CD4-positive, alpha-beta T cell treated with Interleukin-6 at 100 ng/mL for 8 hours (primary cell): Measurements from ENCODE around the gene PDK2.
A peak's percentile ranks its signal among the peaks of the same experiment; 100 is the strongest.

Experiments
- DNase-seq: peaks from one replicate; pipeline ENCODE4 v3.0.0-alpha.2; 2020; ENCODE audit warnings: mixed read lengths, low spot score

The PDK2 gene

DNA sequence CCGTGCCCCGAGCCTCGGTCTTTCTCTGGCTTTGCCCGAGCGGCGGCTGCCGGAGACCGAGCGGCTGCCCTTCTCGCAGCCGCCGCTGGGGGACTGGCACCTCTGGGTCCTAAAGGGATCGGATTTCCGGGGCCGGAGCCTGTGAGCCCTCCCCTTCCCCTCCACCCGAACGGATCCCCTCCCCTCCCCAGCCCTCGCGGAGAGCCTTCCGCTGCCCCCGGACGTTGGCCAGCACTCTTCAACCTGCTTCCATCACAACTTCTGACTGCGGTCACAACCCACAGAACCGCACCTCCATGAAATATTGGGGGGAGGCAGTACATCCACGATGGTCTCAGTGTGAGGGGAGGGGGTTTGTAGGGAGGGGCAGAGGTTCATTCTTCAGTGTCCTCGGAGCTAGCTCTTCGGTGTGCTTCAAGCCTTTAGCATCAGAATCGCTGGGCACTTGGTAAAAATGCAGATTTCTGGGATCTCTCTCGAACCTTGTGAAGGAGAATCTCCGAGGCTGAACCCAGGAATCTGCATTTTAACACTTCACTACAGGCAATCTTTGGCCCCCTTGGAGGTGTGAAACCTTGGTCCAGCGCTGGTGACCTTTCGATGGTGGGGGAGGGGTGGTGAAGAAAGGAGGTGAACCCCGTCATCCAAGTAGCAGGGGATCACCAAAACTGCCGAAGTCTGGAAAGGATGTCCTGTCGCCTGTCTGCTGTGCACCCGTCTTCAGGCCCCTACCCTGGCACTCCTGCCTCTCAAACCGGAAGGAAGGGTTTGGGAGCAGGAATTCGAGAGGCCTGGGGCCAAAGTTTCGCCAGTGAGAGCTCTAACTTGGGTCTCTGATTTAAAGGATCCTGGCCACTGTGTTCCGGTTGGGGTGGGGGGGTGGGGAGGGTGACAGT lies 56.1 kb downstream of the PDK2 start:
- peak; percentile 87 for DNase-seq

DNA sequence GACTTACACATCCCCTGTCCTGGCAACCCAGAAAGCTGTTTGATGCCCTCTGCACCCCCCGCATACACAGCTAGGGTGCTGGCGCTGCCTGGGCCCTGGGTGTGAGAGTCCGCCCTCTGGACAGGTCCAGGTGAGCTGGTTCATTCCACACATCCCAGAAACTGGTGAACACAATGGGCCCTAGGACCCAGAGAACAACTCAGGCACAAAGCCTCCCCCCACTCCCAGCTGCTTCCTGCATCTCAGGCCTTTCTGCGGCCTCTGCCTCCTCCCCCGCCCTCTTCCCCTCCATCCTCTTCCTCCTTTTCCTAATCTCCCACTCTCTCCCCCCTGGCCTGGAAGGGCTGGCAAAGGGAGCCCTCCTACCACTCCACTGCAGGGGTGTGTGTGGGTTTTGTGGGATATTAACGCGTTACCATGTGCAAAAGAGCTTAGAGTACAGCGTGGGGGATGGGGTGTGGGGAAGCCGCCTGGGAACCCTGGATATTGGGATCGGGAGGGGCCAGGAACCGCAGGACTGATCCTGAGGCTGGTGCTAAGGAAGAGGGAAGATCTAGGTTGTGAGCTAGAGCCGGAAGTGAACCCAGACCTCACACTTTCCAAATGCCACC lies 56.9 kb downstream of the PDK2 start:
- peak; percentile 53 for DNase-seq

DNA sequence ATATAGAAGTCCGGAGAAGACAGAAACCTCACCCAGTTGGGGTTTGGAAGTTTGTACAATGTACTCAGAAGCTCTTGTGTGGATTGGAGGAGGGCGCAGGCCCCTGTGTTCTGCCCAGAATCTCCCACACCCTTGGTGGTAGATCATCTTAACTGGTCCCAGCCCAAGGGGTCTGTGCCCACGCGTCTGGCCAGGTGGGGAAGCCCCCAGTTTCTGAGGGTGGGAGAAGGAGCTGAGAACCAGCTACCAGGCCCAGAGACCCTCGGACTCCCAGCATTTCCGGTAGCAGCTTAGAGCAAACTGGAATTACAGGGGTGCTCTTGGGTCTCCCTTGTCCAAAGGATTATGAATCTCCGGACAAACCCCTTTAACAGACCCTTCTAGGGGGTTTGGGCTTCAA lies 57.6 kb downstream of the PDK2 start:
- DNase-seq = no peak

DNA sequence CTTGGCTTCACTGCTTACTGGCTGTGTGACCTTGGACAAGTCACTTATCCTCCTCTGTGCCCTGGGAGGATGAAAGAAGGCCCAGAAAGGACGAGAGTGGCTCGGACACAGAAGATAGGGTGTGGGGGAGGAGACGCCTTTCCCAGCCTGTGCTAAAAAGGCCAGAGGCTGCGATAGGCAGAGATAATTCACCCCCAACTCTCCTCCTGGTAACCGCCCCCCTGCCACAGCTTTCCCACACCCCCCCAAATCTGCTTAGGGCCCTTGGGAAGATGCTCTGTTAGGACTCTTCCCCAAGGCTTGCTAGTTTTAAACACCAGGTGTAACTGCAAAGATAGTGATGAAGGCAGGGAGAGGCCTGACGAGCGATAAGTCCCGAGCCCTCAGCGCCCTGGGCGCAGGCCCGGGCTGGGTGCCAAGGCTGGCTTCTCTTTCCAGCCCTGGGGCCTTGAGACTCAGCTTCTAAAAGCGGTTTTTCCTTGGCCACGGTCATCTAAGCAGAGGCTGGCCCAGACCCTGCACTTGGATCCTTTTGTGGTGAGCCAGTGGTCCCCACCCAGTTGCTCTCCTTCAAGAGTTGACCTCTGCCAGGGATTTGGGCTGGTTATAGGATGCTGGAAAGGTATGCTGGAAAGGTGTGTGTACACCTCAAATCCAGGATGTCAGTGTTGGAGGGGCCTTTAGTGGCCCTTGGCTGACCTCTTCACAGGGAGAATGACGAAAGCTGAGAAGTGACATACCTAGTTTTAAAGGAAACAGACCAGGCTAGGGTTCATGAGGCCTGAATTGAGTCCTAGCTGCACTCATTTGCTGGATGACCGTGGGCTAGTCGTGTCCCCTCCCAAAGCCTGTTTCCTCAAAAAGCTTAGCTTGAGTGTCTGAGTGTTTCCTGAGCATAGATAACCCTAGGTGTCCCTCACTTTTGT lies 58.8 kb downstream of the PDK2 start:
- DNase-seq = no peak

DNA sequence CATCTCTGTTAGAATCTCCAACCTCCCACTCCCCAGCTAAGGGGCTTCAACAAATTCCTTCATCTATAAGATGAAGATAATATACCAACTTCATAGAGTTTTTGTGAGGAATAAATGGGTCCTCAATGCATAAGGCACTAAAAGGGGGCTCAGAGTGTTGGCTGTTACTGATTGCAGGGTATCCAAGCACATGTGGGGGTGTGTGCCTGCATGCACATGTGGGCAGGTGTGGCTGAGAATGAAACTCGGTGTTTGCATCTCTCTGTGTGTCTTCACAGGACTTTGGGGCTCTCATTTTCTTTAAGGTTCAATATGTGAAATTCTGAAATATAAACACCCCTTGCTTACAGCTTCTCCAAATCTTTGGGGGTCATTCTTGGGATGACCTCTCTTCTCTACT lies 59.5 kb downstream of the PDK2 start:
- DNase-seq = no peak

DNA sequence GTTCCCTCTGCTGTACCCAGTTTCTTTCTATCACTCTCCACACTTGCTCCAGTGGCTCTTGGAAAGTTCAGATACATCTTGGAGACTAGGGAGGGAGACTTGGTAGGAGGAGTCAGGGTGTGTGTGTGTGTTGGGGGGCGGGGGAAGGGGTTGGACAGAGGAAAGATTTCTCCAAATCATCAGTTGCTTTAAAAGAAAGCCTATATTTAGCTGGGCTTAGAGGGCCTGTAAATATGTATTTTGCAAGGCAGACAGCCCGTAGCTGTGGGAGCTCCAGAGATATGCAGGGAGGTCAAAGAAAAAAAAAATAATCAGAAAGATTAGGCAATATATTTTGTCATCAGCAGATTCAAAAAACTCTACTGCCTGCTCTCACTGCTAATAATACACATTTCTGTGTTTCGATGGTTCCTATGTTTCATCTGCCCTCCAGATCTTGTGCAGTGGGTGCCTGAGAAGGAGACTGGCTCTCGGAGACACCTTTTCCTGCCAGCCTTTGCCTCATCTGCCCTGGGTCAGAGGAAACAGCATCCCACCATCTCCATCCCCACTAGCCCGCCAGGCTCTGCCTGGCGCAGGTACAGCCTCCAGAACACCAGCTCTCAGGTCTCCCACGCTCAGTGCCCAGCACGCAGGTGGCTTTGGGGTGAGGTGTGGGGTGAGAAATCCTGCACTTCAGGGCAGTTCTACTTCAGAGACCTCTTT lies 60.1 kb downstream of the PDK2 start:
- no peak for DNase-seq

DNA sequence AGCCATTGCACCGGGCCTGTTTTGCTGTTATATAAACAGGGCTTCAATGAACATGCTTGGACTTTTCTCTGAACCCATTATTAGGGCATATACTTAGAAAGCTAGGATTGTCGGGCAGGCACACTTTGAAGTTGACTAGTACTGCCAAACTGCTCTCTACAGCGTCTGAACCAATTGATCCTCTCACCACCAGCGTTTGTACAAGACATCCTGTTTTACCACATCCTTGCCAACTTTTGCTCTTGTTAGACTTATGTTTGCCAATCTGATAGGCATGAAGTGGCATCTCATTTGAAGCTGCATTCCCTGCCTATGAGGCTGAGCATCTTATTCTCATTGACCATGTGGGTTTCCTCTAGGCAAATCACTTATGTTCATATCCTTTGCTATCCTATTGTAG lies 62.7 kb downstream of the PDK2 start:
- DNase-seq = peak; percentile 51

DNA sequence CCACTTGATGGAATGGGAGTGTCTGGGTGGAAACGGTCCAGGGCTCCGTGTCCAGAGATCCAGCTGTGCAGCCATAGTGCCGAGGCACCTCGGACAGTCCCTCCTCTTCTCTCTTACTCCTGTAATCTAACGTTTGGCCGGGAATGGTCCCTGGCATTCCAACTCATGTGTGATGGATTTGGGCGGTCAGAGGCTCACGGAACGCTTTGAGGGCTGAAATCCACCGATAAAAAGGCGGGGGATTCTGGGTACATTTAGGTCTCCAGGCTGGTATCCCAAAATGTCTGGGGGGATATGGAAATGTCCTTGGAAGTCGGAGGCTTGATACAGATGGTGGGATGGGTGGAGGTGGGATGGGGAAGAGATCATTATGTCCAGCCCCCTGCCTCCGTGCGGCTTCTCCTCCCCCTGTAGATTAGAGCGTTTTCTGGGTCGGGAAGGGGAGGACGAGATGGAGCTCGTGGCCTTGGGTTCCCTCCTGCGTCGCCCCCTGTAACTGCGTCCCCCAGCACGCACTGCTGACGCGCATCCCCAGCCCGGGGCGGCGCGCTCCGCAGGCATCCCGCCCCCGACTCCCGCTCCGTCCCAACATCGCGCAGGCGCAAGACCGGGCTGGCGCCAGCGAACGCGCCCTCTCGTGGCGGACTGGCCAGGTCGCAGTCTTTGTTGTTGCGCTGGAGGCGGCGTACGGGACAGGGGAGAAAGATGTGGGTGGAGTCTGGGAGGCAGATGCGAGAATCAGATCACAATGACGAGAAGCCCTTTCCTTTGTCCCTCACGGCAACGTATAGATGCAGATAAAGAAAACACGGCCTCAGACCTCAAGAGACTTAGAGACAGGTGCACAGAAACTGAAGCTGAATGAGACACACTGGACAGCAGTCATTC lies 66.1 kb downstream of the PDK2 start:
- peak; percentile 93 for DNase-seq
